IPS-18c (cell line): ENCODE results near the gene TMEM41A.
"Not testable (repeated sequence)": the region's sequence is repeated elsewhere in the genome, so short reads cannot be mapped to it uniquely, and the experiment has no call there.

Experiments used
- H3K4me3 ChIP-seq: 2 replicates; pipeline ENCODE4 v1.7.0; 2013; ENCODE audit warnings: low read depth, mild to moderate bottlenecking, low read length, moderate library complexity; ENCODE audit not compliant: insufficient read depth
- H3K9me3 ChIP-seq: one replicate; pipeline ENCODE4 v1.6.1; 2013; ENCODE audit warnings: mild to moderate bottlenecking, low read length, moderate library complexity; ENCODE audit not compliant: control insufficient read depth, insufficient read depth

Gene TMEM41A

DNA sequence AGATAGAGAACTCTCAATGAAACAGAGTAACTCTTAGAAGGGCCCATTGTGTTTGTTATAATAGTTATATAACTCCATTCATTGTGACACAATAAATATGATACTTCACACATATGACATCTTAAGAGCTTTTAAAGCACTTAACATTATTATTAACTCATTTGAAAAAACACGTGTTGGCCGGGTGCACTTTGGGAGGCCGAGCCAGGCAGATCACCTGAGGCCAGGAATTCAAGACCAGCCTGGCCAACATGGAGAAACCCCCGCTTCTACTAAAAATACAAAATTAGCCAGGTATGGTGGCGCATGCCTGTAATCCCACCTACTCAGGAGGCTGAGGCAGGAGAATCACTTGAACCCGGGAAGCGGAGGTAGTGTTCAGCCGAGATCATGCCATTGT lies 47.4 kb downstream of the TMEM41A start:
- not testable (repeated sequence) for H3K9me3 ChIP-seq

DNA sequence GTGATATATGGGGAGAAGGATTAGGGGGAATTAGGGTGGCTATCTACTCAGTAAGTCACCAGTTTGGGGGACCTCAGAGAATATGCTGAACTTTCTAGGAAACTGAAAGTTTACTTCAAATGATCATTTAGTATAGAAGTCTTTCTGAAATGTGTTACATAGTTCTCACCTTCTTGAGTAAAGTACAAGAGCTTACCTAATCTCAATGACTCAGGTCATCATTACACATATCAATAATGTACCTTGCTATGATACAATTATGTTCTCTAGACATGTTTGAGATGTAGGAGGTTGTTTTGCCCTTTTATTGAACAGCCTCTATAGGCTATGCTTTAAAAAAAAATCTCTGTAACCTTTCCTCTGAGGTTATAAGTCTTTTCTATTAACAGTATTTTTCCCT lies 50.7 kb downstream of the TMEM41A start:
- H3K9me3 ChIP-seq = no peaks in the 10 kb centered on the region
- H3K4me3 ChIP-seq = no peak overlapping the region

More for the DNA sequence above, 47.4 kb downstream of the TMEM41A start:
- H3K4me3 ChIP-seq = not testable (repeated sequence)

DNA sequence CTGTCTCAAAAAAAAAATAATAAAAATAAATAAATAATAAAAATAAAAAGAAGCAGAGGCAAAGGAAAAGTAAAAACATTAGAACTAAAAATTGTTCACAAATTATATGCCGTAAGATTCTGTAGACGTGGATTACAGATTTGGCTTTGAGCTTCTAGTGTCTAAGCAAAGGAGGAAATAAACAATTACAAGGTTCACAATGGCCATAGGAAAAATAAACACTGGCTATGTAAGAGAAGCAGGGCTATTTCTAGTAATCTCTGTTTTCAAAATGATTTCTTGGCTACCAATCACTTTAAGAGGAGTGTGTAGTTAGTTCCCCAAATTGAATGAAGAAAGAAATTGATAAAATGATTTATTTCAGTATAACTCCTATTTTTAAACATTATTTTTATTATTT lies 54.5 kb downstream of the TMEM41A start:
- no peak overlapping the region for H3K4me3 ChIP-seq
- H3K9me3 ChIP-seq = no peaks in the 10 kb centered on the region

DNA sequence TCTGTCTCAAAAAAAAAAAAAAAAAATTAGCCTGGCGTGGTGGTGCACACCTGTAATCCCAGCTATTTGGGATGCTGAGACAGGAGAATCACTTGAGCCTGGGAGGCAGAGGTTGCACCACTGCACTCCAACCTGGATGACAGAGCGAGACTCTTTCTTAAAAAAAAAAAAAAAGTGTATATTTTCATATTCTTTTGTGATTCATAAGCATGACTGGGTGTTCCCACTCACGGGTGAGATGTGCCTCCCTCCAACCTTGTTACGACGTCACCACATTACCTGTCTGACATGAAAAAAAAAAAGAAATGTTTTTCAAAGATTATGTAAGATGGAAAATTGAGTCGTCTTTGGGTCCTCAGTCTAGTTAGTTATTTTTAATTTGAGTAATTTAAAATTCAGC lies 56.8 kb downstream of the TMEM41A start:
- Histone ChIP-seq H3K4me3 (no peak overlapping the region), H3K9me3 (no peaks in the 10 kb centered on the region)

DNA sequence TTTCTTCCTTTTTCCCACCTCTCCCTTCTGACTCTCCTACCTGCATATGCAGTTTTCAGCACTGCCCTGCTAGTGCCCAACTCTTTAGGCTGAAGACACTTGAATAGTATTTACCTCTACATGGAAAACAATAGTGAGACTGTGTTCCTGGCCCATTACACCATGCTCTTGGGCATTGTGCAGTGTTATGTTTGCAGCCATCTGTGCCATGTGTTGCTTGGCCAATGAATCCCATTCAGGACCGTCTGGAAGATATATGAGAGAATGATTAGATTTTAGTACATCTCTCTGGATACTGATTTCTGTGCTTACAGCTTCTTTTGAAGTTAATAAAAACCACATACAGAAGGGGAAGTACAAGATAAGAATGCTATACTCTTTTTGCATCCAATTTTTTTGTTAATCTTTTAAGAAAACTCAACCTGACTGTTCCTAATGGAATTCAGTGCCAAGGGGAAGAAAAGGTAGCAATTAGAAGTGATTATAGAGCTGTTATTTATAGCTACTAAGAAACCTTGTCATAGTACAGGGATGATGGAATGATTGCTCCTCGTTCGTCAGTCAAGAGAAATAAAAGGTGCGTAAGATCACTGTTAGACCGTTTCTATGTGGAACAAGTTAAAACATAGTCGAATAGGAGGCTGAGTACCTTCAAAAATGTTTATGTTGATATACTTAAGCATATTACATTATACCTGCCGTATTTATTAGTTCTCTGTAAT lies 58.9 kb downstream of the TMEM41A start:
- Histone ChIP-seq H3K9me3 (no peaks in the 10 kb centered on the region), H3K4me3 (no peak overlapping the region)
